NCI-H146 treated with DMSO at 0.1 percent for 48 hours (cell line): ENCODE data around the gene PYGM.

Experiments
- DNase-seq: peaks from one replicate; lab custom pipeline; 2025; ENCODE audit not compliant: unreplicated experiment; lab: John Stamatoyannopoulos, UW

The PYGM gene

DNA sequence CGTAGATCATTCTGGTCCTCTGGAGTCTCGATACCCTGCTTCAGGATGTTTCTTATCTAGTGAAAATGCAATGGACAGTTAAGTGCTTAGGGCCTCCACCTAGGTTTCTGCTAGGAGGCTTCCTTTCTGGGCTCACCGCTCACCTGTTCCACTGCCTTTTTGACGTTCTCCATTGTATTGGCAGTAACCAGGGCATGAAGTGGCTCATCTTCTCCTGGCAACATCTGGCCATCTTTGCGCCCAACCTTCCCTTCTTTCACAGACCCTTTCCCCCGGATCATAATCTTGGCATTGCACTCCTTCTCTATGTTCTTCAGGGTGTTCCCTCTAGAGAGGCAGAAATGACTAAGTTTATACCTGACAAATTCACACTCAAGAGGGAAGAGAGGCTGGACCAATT lies 9.5 kb upstream of the PYGM start:
- no peak for DNase-seq

- DNase-seq = no peak
Observed at GRCh38 chr11:64768300-64768694, 8.5 kb upstream of the PYGM start.

GRCh38 chr11:64767344-64768299 lies 7.8 kb upstream of the PYGM start:
- no peak for DNase-seq

DNA sequence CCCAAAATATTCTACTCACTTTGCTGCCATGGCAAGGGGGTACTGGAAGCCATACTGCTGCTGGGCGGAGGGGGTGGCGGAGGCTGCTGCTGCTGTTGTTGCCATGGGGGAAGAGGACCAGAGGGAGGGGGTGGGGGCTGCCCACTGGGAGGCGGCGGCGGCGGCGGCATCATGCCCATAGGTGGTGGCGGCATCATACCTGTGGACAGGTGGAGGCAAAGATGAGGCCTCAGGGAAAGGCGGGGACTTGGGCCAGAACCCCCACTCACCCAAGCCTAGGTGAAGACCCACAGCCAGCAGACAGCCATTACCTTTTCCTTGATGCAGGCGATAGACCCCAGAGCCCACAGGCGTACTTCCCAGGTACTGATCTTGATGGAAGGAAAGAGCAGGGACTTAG lies 7.1 kb upstream of the PYGM start:
- DNase-seq = no peak

GRCh38 chr11:64765851-64766665 lies 6.3 kb upstream of the PYGM start:
- DNase-seq = no peak

DNA sequence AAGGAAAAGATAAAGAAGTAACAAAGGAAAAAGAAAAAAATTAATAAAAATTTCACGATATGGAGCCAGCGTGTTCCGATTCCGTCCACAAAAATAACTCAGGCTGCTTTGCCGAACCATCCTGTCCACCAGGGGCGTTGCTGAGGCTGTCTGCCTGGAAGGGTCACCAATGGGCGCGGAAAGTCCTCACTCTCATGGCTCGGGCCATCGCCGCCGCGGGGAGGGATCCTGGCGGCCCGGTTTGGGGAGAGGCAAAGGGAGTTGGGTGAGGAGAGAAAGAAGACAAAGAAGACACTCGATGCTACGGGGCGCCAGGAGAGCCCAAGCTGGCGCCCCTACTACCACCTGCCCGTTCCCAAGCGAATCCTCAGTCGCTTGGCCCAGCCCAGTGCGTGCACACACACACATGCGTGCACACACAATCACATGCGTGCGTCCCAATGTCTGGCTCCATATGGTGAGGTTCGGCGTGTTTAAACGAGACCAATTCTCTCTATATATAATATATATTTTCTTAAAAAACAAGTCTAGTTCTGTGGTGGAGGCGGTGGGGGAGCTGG lies 5.6 kb upstream of the PYGM start:
- DNase-seq = no peak

GRCh38 chr11:64764753-64765152 lies 5.0 kb upstream of the PYGM start:
- no peak for DNase-seq

GRCh38 chr11:64764040-64764611 lies 4.4 kb upstream of the PYGM start:
- DNase-seq = no peak

- DNase-seq = no peak
Observed at GRCh38 chr11:64763526-64764039, 3.8 kb upstream of the PYGM start.

GRCh38 chr11:64762674-64763525 lies 3.1 kb upstream of the PYGM start:
- DNase-seq = peak; percentile 41

- DNase-seq = no peak
Observed at GRCh38 chr11:64762277-64762673, 2.5 kb upstream of the PYGM start.

DNA sequence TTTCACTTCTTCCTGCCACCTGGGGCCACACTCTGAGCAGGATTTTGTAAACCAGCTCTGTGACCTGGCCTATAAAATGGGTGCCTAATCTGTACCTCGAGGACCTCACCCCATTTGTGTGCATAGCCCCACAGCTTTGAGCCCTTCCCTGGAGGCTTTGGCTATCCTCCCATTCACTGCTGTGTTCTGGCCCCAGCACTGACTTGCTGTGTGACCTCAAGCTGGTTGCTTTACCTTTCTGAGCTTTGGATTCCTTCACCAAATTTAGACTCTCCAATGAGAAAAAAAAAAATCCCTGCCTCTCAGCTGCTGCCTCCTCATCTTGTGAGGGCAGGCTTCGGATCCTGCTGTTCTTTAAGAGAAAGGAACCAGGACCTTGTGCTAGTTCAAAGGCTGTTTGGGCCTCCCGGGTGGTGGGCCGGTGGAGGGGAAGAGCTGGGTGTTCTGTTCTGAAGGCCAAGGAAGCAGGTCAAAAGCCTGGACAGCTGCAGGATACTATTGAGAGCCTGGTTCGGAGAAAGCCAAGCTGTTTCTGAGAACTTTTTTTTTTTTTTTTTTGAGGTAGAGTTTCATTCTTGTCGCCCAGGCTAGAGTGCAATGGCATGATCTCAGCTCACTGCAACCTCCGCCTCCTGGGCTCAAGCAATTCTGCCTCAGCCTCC lies 1.1 kb upstream of the PYGM start:
- DNase-seq = no peak

DNA sequence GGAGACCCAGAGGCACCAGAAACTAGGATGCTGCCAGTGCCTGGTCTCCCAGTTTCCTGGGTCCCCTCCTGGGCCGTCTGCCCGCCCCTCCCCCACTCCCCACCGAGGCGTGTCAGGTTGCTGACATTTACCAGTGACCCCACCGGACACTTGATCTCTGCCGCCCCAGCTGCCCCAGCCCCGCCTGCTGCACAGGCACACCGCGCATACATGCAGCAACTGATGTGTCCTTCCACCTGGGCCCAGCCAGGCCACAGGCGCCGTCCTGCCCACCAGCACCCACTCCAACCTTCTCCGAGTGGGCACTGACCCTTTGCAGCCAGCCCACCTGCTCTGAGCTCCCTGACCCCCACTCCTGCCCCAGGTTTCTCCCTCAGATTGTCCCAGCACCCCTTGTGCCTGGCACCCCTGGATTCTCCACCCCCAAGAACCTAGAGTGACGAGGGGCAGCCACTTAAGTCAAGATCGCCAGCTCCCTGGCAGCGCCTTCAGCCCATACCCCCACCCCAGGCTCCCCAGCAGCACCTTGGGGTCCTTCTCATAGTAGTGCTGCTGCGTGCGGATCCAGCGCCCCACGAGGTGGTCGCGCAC lies 548 bp downstream of the PYGM start:
- no peak for DNase-seq

DNA sequence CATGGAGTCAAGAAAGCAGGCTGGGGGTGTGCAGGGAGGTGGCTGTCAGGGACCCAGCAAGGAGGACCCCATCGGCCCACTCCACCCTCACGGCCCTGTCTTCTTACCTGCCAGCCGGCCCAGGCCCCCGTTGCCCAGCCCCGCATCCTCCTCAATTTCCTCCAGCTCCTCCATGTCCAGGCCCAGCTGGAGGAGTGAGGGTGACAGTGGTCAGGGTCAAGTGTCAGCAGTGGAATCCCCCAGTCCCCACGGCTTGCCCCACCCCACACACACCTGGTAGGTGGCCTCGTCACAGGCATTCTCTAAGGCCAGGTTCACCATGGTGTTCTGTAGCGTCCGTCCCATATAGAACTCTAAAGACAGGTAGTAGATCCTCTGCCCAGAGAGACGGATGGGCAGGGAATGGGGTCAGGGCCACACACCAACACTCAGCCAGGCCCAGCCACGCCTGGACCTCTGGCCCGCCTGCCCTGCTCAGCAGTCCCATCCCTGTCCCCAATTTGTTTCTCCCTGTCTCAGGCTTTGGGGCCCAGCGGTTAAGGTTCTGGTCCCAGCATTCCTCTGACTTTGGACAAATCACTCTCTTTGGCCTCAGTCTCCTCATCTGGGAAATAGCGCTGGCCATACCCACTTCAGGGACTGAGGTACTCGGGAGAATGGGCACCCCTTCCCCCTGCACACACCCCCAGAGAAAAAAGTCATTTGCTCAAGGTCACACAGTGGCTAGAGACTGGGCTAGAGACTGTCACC lies 1.3 kb downstream of the PYGM start:
- DNase-seq = no peak

DNA sequence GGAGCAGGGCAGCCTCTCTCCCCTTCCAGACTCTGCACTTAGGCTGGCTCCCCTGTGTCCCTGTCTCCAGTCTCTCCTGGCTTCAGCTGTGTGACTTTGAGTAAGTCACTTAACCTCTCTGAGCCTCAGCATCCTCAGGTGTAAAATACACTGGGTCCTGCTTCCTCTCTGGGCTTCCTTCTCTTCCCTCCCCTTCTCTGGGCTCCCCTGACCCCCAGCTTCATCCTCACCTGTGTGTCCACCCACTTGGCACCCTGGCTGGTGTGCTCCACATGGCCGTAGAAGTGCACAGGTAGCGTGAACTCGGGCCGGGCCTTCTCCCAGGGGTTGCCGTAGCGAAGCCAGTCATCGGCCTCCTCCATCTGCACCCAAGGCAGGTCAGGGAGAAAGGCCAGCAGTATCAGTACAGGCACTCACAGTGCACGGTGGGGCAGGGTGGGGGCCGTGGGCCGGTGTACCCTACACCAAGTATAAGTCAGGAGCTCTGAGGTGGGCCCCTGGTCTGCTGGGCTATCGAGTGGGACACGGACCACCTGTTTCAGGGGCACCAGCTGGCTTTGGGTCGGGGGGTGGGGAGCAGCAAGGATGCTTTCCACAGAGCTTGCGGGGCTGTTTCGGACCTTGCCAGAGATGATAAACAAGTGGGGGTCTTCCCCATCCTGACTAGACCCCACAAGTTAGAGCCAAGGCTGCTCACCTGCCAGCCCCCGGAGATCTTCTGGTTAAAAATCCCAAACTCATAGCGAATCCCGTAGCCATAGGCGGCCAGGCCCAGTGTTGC lies 2.0 kb downstream of the PYGM start:
- DNase-seq = no peak

GRCh38 chr11:64755681-64756361 lies 4.0 kb downstream of the PYGM start:
- DNase-seq = no peak

GRCh38 chr11:64754919-64755662 lies 4.7 kb downstream of the PYGM start:
- DNase-seq = no peak
